Mucosa of descending colon (tissue), 3 donors: Measurements from ENCODE around the gene NPAS2. TPM values are rescaled to one million over a fixed set of nuclear protein-coding genes. Genes with fewer than 3 reads are reported as not detected.

Experiments used
- ATAC-seq: fragments of 200-7000 bp; cut with Tn5 transposase; one replicate; pipeline ENCODE4 v1.9.1; 2020; ENCODE audit warnings: mild to moderate bottlenecking, moderate library complexity
- DNase-seq, 3 donors: peaks; one replicate each; pipeline ENCODE4 v3.0.0-alpha.2; 2020
- H3K36me3 ChIP-seq: fragments of 200-600 bp; one replicate; pipeline ENCODE4 v1.8.0; 2021; ENCODE audit warnings: low read depth, mild to moderate bottlenecking
- H3K4me1 ChIP-seq: fragments of 200-600 bp; one replicate; pipeline ENCODE4 v1.8.0; 2021; ENCODE audit warnings: low read depth, mild to moderate bottlenecking
- H3K4me3 ChIP-seq: fragments of 200-600 bp; one replicate; pipeline ENCODE4 v1.8.0; 2021; ENCODE audit warnings: mild to moderate bottlenecking
- H3K9me3 ChIP-seq: fragments of 200-600 bp; one replicate; pipeline ENCODE4 v1.8.0; 2021; ENCODE audit warnings: mild to moderate bottlenecking
- intact Hi-C, 2 donors: fragments of 100-400 bp; cut with DNase I in 1 of 2; cut with micrococcal nuclease in 1 of 2; formaldehyde crosslinking; loops; one replicate each; pipeline versions ENCODE4 v1.11.0 to v1.11.1; 2022; cut with DNase I, micrococcal nuclease
- total RNA-seq, 3 donors: library from RNA; stranded (reverse); fragmentation: NEBNext Ultra II Directional in 2 of 3; extraction: Animal tissue kit (Norgen Biotek cat#: 25700) in 2 of 3; gene quantifications; one replicate each; pipeline versions ENCODE4 v1.2.1 to v1.2.4, GENCODE V29; 2021 to 2023
- TF ChIP-seq, protein P1 (sequence below): fragments of 200-600 bp; IDR thresholded peaks from one replicate; pipeline ENCODE4 v1.8.0; 2022; ENCODE audit warnings: antibody characterized with exemption, mild to moderate bottlenecking
- donor health status: DM: no; HTN: no; CAD: no; lungs with moderate emphysema.
- donor health status: DM: no; HTN: no; CAD: no.
- donor health status: DM: no; HTN: yes; CAD: no.

Gene NPAS2
- total RNA-seq, 3 donors from 2014 or later, result 42.5 to 53.1 (median 46.5) TPM

DNA sequence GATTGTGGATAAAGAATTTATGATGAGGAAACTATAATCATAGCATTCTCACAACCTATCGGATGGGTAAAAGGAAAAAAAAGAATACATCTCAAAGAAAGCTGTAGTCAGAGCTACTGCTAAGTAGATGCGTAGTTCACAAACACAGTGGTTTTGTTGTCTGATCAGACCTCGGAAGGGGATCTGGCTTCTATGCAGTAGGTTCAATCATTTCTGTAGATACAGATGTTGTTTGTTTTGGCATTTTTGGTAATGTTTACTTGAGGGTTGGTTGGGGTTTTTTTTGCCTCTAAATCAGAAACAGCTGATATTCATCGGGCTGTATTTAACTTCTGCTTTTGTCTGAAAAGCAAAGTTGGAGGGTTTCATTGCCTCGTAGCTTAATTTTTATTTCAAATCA lies 42.1 kb downstream of the NPAS2 start:
- no peak overlapping the region for H3K4me3 ChIP-seq
- no peaks in the 10 kb centered on the region for H3K9me3 ChIP-seq
- ATAC-seq (no peak), DNase-seq (no peak)
- H3K36me3 ChIP-seq, result no peaks in the 10 kb centered on the region
- intact Hi-C loops, result no loop called here
- peaks cover 11% of the 10 kb centered on the region for H3K4me1 ChIP-seq
- TF ChIP-seq, protein P1, sequence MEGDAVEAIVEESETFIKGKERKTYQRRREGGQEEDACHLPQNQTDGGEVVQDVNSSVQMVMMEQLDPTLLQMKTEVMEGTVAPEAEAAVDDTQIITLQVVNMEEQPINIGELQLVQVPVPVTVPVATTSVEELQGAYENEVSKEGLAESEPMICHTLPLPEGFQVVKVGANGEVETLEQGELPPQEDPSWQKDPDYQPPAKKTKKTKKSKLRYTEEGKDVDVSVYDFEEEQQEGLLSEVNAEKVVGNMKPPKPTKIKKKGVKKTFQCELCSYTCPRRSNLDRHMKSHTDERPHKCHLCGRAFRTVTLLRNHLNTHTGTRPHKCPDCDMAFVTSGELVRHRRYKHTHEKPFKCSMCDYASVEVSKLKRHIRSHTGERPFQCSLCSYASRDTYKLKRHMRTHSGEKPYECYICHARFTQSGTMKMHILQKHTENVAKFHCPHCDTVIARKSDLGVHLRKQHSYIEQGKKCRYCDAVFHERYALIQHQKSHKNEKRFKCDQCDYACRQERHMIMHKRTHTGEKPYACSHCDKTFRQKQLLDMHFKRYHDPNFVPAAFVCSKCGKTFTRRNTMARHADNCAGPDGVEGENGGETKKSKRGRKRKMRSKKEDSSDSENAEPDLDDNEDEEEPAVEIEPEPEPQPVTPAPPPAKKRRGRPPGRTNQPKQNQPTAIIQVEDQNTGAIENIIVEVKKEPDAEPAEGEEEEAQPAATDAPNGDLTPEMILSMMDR, result no peak

DNA sequence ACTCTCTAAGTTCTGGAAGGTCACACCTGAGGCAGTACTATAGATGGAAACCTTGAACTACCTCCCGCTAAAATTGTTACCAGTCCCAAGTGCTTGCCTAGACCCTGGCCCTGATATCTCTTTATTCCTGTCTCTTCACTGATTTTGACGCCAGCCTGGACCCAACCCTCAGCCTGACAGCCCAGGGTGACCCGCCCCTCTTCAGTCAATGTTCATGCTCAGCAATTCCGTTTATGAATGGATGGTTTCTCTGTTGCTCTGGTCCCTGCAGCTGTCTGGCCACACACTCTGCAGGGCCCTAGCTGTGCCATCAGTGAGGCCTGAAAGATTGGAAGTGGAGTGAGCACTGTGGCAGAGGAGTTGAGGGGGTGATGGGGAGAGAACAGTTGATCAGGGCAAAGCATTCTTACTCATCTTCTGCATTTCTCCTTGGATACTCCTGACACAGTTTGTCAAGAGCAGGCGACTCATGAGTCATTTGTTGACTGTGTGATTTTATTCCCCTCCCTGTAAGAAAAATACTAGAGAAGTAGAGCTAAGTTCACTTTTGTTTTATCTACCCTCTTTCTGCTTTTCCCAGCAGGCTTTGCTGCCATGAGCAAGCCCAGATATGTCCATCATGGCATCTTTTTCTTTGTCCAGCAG lies 46.0 kb downstream of the NPAS2 start:
- no peaks in the 10 kb centered on the region for H3K36me3 ChIP-seq
- DNase-seq (no peak), ATAC-seq (peak; percentile 89)
- TF ChIP-seq, protein P1, result no peak
- no peaks in the 10 kb centered on the region for H3K9me3 ChIP-seq
- peaks cover 11% of the 10 kb centered on the region for H3K4me1 ChIP-seq
- no peak overlapping the region for H3K4me3 ChIP-seq
- intact Hi-C loops, result no loop called here

DNA sequence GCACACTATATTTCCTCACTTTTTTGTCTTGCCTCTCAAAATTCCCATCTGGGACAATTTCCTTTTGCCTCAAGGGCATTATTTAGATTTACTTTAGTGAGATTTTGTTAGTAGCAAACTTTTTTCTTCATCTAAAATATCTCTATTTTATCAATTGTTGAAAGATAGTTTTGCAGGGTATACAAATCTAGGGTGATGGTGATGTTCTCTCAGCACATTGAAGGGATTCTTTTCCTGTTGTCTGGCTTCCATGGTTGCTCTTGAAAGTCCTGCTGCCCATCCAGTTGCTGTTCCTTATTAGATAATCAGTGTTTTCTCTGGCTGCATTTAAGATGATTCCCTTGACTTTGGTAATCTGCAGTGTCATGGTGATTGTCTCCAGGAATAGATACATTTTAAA lies 48.1 kb downstream of the NPAS2 start:
- H3K36me3 ChIP-seq, result no peaks in the 10 kb centered on the region
- no peak for DNase-seq
- TF ChIP-seq, protein P1, result no peak
- intact Hi-C loops, result no loop called here
- no peak overlapping the region for H3K4me3 ChIP-seq
- H3K4me1 ChIP-seq, result peaks cover 11% of the 10 kb centered on the region
- H3K9me3 ChIP-seq, result no peaks in the 10 kb centered on the region
- no peak for ATAC-seq

DNA sequence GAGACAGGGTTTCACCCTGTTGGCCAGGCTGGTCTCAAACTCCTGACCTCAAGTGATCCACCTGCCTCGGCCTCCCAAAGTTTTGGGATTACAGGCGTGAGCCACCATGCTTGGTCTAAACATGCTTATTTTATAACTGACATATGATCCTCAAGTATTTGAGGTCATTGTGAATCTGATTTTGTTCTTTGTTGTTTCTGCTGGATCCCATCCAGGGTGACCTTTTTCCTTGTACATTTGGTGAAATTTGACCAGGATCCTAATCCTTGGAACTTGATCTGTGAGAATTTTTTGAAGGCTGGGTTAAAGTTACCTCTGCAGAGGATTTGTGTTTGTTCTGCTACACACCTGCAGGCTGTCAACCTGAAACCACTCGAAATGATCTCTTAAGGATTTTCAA lies 49.2 kb downstream of the NPAS2 start:
- DNase-seq (no peak), ATAC-seq (no peak)
- H3K4me1 ChIP-seq, result peaks cover 11% of the 10 kb centered on the region
- TF ChIP-seq, protein P1, result no peak
- no peaks in the 10 kb centered on the region for H3K36me3 ChIP-seq
- H3K4me3 ChIP-seq, result no peak overlapping the region
- H3K9me3 ChIP-seq, result no peaks in the 10 kb centered on the region
- intact Hi-C loops, result no loop called here

DNA sequence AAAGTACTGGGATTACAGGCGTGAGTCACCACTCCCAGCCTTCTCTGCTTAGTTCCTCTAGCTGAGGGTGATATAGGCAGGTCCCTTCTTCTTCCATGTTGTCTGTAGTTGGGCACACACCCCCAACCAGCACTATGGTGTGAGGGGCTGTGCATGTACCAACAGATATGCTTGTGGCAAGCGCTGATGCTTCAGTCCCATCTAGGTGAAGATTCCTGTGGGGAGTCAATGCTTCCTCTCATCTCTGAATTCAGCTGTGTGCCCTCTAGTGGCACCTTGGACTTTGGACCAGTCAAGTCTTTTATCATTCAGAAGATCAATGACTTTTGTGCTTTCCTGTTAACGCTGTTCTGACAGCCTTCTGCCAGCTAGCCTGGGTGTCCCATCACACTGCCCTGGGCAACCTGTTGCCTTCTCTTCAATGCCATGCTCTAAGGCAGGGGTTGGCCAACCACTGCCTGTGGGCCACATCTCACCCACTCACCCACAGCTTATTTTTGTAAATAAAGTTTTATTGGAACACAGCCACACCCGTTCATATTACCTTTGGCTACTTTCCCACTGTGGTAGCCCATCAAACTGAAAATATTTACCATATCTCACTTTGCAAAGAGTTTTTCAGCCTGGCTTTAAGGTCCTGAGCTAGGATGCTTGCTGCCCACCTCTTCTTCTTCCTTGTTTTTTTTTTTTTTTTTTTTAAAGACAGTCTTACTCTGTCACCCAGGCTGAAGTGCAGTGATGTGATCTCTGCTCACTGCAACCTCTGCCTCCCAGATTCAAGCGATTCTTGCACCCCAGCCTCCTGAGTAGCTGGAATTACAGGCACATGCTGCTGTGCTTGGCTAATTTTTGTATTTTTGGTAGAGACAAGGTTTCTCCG lies 51.0 kb downstream of the NPAS2 start:
- Histone ChIP-seq H3K9me3 (no peaks in the 10 kb centered on the region), H3K4me3 (no peak overlapping the region), H3K4me1 (peaks cover 7% of the 10 kb centered on the region), H3K36me3 (no peaks in the 10 kb centered on the region)
- no peak for DNase-seq
- TF ChIP-seq, protein P1, result no peak
- peak; percentile 28 for ATAC-seq
- intact Hi-C loops, result no loop called here
